Activated CD4-positive, alpha-beta T cell treated with anti-CD3 and anti-CD28 coated beads for 36 hours (primary cell): Measurements from ENCODE around the gene SLC1A5. TPM values are rescaled to one million over a fixed set of nuclear protein-coding genes. Genes with fewer than 3 reads are reported as not detected.
"Not testable (repeated sequence)": the region's sequence is repeated elsewhere in the genome, so short reads cannot be mapped to it uniquely, and the experiment has no call there.

Experiments used
- ATAC-seq: fragments of 200-7000 bp; cut with Tn5 transposase; one replicate; pipeline ENCODE4 v1.10.0; 2021; ENCODE audit warnings: mild to moderate bottlenecking, moderate library complexity
- CTCF ChIA-PET: fragments of 350-600 bp; sonication (Branson Sonifier 250); formaldehyde crosslinking; loops from one replicate; lab custom pipeline; 2021; ENCODE audit warnings: antibody characterized with exemption; lab: Charles Lee
- POLR2A ChIA-PET: fragments of 350-600 bp; sonication (Branson Sonifier 250); formaldehyde crosslinking; loops from one replicate; lab custom pipeline; 2021; ENCODE audit warnings: antibody characterized with exemption, inconsistent platforms; lab: Charles Lee
- DNase-seq: peaks from one replicate; pipeline ENCODE4 v3.0.0-alpha.2; 2020
- H3K27ac Mint-ChIP-seq: one replicate; pipeline ENCODE4 v1.8.0; 2021; ENCODE audit warnings: mixed read lengths
- H3K27me3 Mint-ChIP-seq: one replicate; pipeline ENCODE4 v1.8.0; 2021; ENCODE audit warnings: mixed read lengths
- H3K36me3 Mint-ChIP-seq: one replicate; pipeline ENCODE4 v1.8.0; 2021; ENCODE audit warnings: low read depth, mixed read lengths
- H3K4me1 Mint-ChIP-seq: one replicate; pipeline ENCODE4 v1.8.0; 2021; ENCODE audit warnings: mixed read lengths
- H3K4me3 Mint-ChIP-seq: one replicate; pipeline ENCODE4 v1.8.0; 2021; ENCODE audit warnings: mild to moderate bottlenecking, moderate library complexity, mixed read lengths
- H3K9me3 Mint-ChIP-seq: one replicate; pipeline ENCODE4 v1.8.0; 2021; ENCODE audit warnings: low read depth, mixed read lengths
- intact Hi-C, 2 experiments: fragments of 100-400 bp; cut with DNase I in 1 of 2; cut with micrococcal nuclease in 1 of 2; formaldehyde crosslinking; loops; one replicate each; pipeline versions ENCODE4 v1.14.2 to v1.15.1; 2022 to 2024; cut with DNase I, micrococcal nuclease
- total RNA-seq, 2 experiments: library from RNA; stranded (reverse); gene quantifications; one replicate each; pipeline ENCODE4 v1.2.3, GENCODE V29; 2021

SLC1A5 gene
- total RNA-seq: 100 to 1,000 TPM; 200 to 227 TPM

GRCh38 chr19:46788262-46788967 lies at the start of gene SLC1A5:
Gene SLC1A5 (minus strand): TSS chr19:46788594. CDS start chr19:46787965, 629 bp downstream.
- peaks cover 40% of the 10 kb centered on the region for H3K36me3 Mint-ChIP-seq
- peak within 1 kb of the TSS; percentile 94 for H3K27ac Mint-ChIP-seq
- DNase-seq (peak; percentile 99), ATAC-seq (peak; percentile 81)
- CTCF ChIA-PET: interaction anchor here (1.1 to 2.0 kb wide), 6 partner anchors 12 to 62 kb away, joined by 3 to 6 read pairs (median 4); partner anchors contain the start of gene AP2S1
- H3K27me3 Mint-ChIP-seq: no peaks in the 10 kb centered on the region
- H3K4me3 Mint-ChIP-seq: peak within 1 kb of the TSS; percentile 94
- intact Hi-C loops: loop anchor here (1.0 to 5.0 kb wide), 17 partner anchors 32 to 819 kb away; partner anchors contain the start of genes ARHGAP35 (in 2 of the 2), ZC3H4 (in 2 of the 2), AP2S1 (in 1 of the 2) and BICRA (in 1 of the 2)
- POLR2A ChIA-PET: interaction anchor here (0.6 to 1.5 kb wide), 12 partner anchors 23 to 1364 kb away, joined by 3 to 10 read pairs (median 3); partner anchors contain the start of gene CALM3
- peaks cover 1% of the 10 kb centered on the region for H3K9me3 Mint-ChIP-seq
- peaks cover 38% of the 10 kb centered on the region for H3K4me1 Mint-ChIP-seq

- no peaks in the 10 kb centered on the region for H3K27me3 Mint-ChIP-seq
- H3K4me1 Mint-ChIP-seq: peaks cover 4% of the 10 kb centered on the region
- ChIA-PET CTCF (interaction anchor here (3.0 to 3.3 kb wide), 2 partner anchors 80 to 85 kb away, joined by 21 to 41 read pairs; no protein-coding TSS in a partner anchor), POLR2A (no interaction called here)
- no peaks in the 10 kb centered on the region for H3K9me3 Mint-ChIP-seq
- ATAC-seq (no peak), DNase-seq (no peak)
- H3K27ac Mint-ChIP-seq: no peak overlapping the region
- H3K36me3 Mint-ChIP-seq: peaks cover 14% of the 10 kb centered on the region
- H3K4me3 Mint-ChIP-seq: no peak overlapping the region
- intact Hi-C loops: no loop called here
Observed at GRCh38 chr19:46838160-46838559, 49.8 kb upstream of the SLC1A5 start.

- DNase-seq: no peak
- peaks cover under 1% of the 10 kb centered on the region for H3K4me1 Mint-ChIP-seq
- no peaks in the 10 kb centered on the region for H3K9me3 Mint-ChIP-seq
- intact Hi-C loops: no loop called here
- no peak overlapping the region for H3K4me3 Mint-ChIP-seq
- H3K36me3 Mint-ChIP-seq: peaks cover 6% of the 10 kb centered on the region
- no peak overlapping the region for H3K27ac Mint-ChIP-seq
- CTCF ChIA-PET: no interaction called here
- no peaks in the 10 kb centered on the region for H3K27me3 Mint-ChIP-seq
- no peak for ATAC-seq
- POLR2A ChIA-PET: no interaction called here
Observed at GRCh38 chr19:46834984-46835383, 46.6 kb upstream of the SLC1A5 start.

- no peak overlapping the region for H3K4me3 Mint-ChIP-seq
- peaks cover 6% of the 10 kb centered on the region for H3K36me3 Mint-ChIP-seq
- H3K4me1 Mint-ChIP-seq: peaks cover 5% of the 10 kb centered on the region
- no peaks in the 10 kb centered on the region for H3K27me3 Mint-ChIP-seq
- ChIA-PET POLR2A (no interaction called here), CTCF (interaction anchor here (0.6 to 1.2 kb wide), 7 partner anchors 49 to 170 kb away, joined by 3 to 4 read pairs (median 4); no protein-coding TSS in a partner anchor)
- no peak for DNase-seq
- H3K9me3 Mint-ChIP-seq: no peaks in the 10 kb centered on the region
- H3K27ac Mint-ChIP-seq: no peak overlapping the region
- intact Hi-C loops: no loop called here
- no peak for ATAC-seq
Observed at GRCh38 chr19:46834121-46834520, 45.7 kb upstream of the SLC1A5 start.

- Mint-ChIP-seq H3K9me3 (no peaks in the 10 kb centered on the region), H3K27me3 (no peaks in the 10 kb centered on the region), H3K4me3 (no peak overlapping the region), H3K27ac (no peak overlapping the region), H3K36me3 (no peaks in the 10 kb centered on the region), H3K4me1 (peaks cover 13% of the 10 kb centered on the region)
- DNase-seq: no peak
- CTCF ChIA-PET: interaction anchor here (0.6 to 4.1 kb wide), 5 partner anchors 10 to 183 kb away, joined by 3 to 25 read pairs (median 4); no protein-coding TSS in a partner anchor
- POLR2A ChIA-PET: interaction anchor here (0.6 kb wide), 1 partner anchor 356 kb away, joined by 3 read pairs; no protein-coding TSS in a partner anchor
- intact Hi-C loops: no loop called here
- ATAC-seq: no peak
Observed at GRCh38 chr19:46830864-46831263, 42.5 kb upstream of the SLC1A5 start.

- H3K9me3 Mint-ChIP-seq: no peaks in the 10 kb centered on the region
- H3K4me3 Mint-ChIP-seq: no peak overlapping the region
- ChIA-PET POLR2A (interaction anchor here (0.6 to 0.7 kb wide), 4 partner anchors 40 to 233 kb away, joined by 3 to 4 read pairs (median 3); partner anchors contain the start of gene SLC1A5), CTCF (interaction anchor here (0.6 to 4.1 kb wide), 4 partner anchors 12 to 465 kb away, joined by 3 to 25 read pairs (median 6); no protein-coding TSS in a partner anchor)
- H3K27ac Mint-ChIP-seq: no peak overlapping the region
- intact Hi-C loops: loop anchor here in 1 of 2 experiments (1.0 kb wide), 1 partner anchor 19 kb away; no protein-coding TSS in a partner anchor
- H3K4me1 Mint-ChIP-seq: peaks cover 15% of the 10 kb centered on the region
- DNase-seq (peak; percentile 83), ATAC-seq (peak; percentile 82)
- no peaks in the 10 kb centered on the region for H3K27me3 Mint-ChIP-seq
- H3K36me3 Mint-ChIP-seq: no peaks in the 10 kb centered on the region
Observed at GRCh38 chr19:46828484-46828883, 40.1 kb upstream of the SLC1A5 start.

- H3K4me1 Mint-ChIP-seq: peaks cover 28% of the 10 kb centered on the region
- no peaks in the 10 kb centered on the region for H3K36me3 Mint-ChIP-seq
- DNase-seq (no peak), ATAC-seq (no peak)
- CTCF ChIA-PET: interaction anchor here (0.7 kb wide), 1 partner anchor 151 kb away, joined by 3 read pairs; no protein-coding TSS in a partner anchor
- no peak overlapping the region for H3K27ac Mint-ChIP-seq
- intact Hi-C loops: no loop called here
- H3K27me3 Mint-ChIP-seq: no peaks in the 10 kb centered on the region
- H3K4me3 Mint-ChIP-seq: no peak overlapping the region
- POLR2A ChIA-PET: interaction anchor here (1.1 kb wide), 1 partner anchor 37 kb away, joined by 4 read pairs; the partner anchor contains the start of gene SLC1A5
- no peaks in the 10 kb centered on the region for H3K9me3 Mint-ChIP-seq
Observed at GRCh38 chr19:46825731-46826055, 37.3 kb upstream of the SLC1A5 start.

GRCh38 chr19:46824890-46825730 lies 36.7 kb upstream of the SLC1A5 start:
- Mint-ChIP-seq H3K4me3 (no peak overlapping the region), H3K27ac (no peak overlapping the region), H3K36me3 (no peaks in the 10 kb centered on the region), H3K9me3 (no peaks in the 10 kb centered on the region), H3K27me3 (no peaks in the 10 kb centered on the region), H3K4me1 (peaks cover 34% of the 10 kb centered on the region)
- CTCF ChIA-PET: interaction anchor here (0.7 to 1.3 kb wide), 2 partner anchors 58 to 151 kb away, joined by 3 to 5 read pairs; no protein-coding TSS in a partner anchor
- intact Hi-C loops: no loop called here
- DNase-seq (no peak), ATAC-seq (no peak)
- POLR2A ChIA-PET: interaction anchor here (0.5 to 1.1 kb wide), 2 partner anchors 36 to 67 kb away, joined by 3 to 4 read pairs; partner anchors contain the start of gene SLC1A5

- peaks cover 27% of the 10 kb centered on the region for H3K4me1 Mint-ChIP-seq
- CTCF ChIA-PET: interaction anchor here (0.6 to 1.1 kb wide), 3 partner anchors 9 to 56 kb away, joined by 3 to 5 read pairs (median 3); no protein-coding TSS in a partner anchor
- intact Hi-C loops: no loop called here
- H3K36me3 Mint-ChIP-seq: no peaks in the 10 kb centered on the region
- H3K4me3 Mint-ChIP-seq: no peak overlapping the region
- DNase-seq (no peak), ATAC-seq (no peak)
- no peak overlapping the region for H3K27ac Mint-ChIP-seq
- no peaks in the 10 kb centered on the region for H3K9me3 Mint-ChIP-seq
- POLR2A ChIA-PET: no interaction called here
- H3K27me3 Mint-ChIP-seq: no peaks in the 10 kb centered on the region
Observed at GRCh38 chr19:46823049-46823448, 34.7 kb upstream of the SLC1A5 start.

GRCh38 chr19:46822410-46822787 lies 34.0 kb upstream of the SLC1A5 start:
- H3K27me3 Mint-ChIP-seq, ATAC-seq, H3K4me3 Mint-ChIP-seq, DNase-seq, intact Hi-C loops, H3K9me3 Mint-ChIP-seq, H3K36me3 Mint-ChIP-seq: not testable (repeated sequence)
- Mint-ChIP-seq H3K4me1 (peaks cover 27% of the 10 kb centered on the region), H3K27ac (peak overlapping the region; percentile 37)
- POLR2A ChIA-PET: interaction anchor here (0.7 to 1.4 kb wide), 2 partner anchors 18 to 21 kb away, joined by 3 to 4 read pairs; no protein-coding TSS in a partner anchor
- CTCF ChIA-PET: interaction anchor here (0.6 to 1.3 kb wide), 6 partner anchors 8 to 422 kb away, joined by 3 to 5 read pairs (median 3); no protein-coding TSS in a partner anchor
